Stimulated activated CD8-positive, alpha-beta memory T cell treated with anti-CD3 and anti-CD28 coated beads, Interleukin-4, amount 100 ng/mL, for 48 hours (primary cell): ENCODE results near the gene MAST4.

Experiments
- DNase-seq: peaks from one replicate; pipeline ENCODE4 v3.0.0-alpha.2; 2020

Gene MAST4

DNA sequence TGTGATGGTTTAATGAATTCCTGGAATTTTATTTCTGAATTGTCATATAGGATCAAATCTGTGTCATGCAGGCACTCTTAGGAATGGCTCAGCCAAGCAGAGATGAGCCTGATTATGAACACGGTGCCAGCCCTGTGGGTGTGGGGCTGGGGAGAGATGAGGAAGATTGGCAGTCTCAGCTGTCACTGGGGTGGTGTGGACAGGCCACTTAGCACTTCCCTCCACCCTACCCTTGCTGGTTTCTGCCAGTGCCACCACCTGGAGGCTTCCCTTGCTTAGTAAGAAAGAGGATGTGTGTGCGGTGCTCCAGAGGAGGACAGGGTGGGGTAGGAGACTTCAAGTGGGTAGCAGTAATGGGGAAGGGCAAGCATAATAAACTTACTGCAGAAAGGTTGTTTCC, 373.8 kb downstream of the MAST4 start:
- no peak for DNase-seq

DNA sequence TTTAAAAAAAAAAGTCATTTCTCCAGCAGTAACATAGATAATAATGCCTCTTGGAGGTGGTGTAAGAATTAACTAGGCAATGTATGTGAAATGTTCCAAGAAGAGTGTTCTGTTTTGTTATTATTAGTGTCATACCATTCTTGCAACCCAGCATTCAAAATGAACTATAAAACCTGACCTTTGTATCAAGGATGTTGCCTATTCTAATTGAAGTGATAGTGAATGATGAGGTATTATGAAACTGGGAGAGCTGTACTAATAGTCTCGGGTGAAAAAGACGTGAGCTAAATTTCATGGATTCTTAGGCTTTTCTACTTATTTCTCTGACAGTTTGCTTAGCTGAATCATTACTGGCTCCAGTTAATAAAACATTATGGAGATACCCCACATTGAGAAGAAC, 375.8 kb downstream of the MAST4 start:
- no peak for DNase-seq

DNA sequence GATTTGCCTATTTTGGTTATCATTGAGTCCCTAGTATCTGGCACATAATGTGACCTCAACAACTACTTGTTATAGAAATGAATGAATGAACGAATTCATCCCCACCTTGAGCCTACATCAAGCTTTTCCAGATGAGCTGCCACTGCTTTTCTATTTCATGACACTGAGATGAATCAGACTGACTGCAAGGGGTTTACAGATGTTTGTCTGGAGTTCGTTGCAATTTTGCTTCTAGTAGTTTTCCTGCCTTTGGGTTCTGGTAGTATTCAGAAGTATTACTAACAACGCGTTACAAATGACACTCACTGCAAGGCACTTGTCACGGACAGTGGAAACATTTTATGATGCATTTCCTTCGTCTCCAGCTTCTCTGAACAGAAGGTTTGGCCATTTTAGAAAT, 378.1 kb downstream of the MAST4 start:
- no peak for DNase-seq

DNA sequence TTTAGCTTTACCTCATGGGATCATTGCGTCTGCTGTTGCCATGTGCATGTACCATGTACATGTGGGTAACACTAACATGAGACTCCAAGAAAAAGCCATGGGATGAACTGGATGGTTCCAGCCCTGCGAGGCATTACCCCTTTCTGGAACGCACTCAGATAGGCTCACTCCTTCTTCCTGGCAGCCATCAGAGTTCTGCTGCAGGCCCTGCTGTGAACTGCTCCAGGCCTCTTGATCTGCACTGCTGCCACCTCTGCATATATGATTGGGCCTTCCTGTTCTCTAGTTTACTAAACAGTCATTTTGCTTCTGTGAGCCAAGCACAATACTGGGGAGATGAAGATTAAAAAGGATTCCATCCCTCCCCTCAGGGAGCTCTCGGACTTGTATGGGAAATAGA, 379.9 kb downstream of the MAST4 start:
- DNase-seq, result no peak

DNA sequence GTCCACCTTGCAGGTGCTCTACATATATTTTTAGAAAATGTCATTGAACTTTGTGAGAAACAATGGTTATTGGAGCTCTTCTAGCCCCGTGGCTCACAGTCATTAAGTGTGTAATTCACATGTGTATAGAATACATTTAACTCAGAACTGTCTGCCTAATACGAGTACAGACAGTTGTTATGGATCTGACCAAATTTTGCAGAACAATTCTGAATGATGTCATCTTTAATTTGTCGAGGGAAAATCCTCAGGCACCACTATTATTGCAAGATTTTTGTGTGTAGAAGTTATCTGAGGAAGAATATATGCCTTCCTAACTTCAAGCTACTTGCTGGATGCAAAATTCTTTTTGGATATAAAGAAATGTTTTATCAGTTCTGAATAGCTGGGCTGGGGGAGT, 383.5 kb downstream of the MAST4 start:
- DNase-seq, result no peak

DNA sequence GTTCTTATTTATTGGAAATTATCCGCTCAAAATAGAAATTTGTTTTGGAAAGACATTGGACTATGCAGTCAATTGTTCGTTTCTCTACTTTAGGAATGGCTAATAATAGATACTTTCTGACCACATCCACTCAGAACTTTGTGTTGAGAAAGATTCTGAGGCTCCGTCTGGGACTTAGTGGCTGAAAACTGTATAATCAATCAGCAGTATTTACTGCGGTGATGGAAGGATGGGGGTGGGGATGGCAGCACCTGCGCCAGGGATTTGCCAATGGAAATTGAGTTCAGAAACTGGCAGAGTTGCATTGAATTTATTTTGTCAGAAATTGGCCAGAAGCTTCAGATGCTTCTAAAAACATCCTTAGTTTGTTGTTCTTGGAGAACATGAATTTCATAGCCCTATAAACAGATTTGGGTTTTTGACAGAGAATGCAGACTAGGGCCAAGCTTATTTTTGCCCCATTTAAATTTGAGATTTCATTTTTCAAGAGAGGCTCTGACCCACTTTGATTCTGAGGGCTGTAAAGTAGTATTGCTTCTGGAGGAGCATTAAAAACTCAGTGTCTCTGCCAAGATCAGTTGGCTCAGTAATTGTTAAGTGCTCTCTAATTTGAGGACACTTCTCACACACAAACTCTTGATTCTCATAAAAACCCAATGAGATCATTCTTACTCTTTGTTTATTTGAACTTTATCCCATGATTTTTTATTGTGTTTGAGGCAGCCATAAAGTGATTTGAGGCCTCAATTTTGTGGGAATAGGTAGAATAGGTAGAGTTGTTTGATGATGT, 385.3 kb downstream of the MAST4 start:
- DNase-seq, result no peak

DNA sequence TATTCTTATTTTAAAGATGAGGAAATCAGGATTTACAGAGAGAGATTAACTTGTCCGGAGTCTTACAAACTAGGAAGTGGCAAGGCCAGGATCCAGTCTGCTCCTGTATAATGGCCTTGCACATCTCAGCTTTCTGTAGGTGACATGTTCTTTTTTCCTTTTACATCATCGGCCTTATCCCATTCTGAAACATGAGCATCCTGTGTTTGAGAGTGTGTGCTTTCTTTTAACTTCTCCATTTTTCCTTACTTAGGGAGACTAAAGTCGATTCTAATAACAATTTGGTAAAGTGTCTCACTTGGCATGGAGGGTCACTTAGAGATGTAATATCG, 385.8 kb downstream of the MAST4 start:
- no peak for DNase-seq

DNA sequence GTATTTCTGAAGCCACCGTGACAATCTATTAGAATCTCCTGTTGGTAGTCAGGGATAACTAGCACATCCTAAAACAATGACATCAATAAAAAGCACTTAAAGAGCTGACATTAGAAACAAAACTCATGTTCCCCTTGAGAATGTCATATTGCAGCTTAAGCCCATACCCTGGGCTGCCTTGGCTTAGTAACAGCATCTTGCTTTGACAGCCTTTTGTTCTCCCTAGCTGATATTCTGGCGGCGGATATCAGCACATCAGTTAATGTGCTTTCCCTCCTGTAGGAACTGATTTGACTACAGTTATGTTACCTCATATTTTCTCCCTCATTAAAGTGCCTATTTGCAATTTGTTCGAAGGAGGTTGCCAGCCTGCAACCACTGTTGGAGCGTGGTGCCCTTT, 386.3 kb downstream of the MAST4 start:
- no peak for DNase-seq

DNA sequence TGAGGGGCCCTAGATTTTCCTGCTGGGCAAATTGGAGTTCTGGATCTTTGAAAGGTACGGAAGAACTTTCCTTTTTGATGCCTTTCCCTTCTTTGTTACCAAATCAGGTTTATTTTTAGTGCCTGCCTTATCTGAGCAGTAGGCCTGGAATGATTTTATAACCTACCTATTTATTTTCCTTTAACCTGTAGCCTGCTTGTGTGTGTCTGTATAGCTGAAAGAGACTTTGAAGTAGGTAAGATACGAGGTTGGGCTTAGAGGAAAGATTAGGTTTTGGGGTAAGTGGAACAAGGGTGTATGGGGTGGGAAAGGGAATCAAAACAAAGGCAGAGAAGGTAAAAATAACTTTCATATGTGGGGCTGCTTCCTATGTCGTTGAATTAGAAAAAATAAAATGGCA, 389.2 kb downstream of the MAST4 start:
- no peak for DNase-seq

DNA sequence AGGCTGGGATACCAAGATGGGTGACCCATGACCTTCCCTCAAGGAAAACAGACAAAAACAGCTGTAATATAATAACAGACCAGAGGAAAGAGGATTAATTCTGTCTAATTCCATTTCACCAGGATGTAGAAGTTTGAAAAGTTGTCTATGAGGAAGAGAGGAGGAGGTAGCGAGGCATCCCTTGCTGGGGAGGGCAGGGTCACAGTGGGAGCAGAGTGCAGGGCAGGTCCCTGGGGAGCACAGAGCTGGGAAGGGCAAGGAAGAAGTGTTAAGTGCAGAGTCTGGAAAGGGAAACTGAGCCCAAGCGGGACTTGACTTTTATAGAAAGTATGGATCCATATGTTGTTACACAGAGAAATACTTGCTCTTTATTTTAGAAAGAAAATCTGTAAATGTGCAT, 389.8 kb downstream of the MAST4 start:
- DNase-seq, result no peak

DNA sequence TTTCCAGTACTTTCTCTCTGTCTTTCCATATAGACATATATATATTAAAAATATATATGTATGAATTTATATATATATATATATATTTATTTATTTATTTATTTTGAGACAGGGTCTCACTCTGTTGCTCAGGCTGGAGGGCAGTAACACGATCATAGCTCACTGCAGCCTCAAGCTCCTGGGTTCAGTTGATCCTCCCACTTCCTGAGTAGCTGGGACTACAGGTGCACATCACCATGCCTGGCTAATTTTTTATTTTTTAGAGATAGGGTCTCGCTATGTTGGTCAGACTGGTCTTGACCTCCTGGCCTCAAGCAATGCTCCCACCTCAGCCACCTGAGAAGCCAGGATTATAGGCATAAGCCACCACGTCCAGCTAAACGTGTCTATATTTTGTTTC, 390.3 kb downstream of the MAST4 start:
- no peak for DNase-seq

DNA sequence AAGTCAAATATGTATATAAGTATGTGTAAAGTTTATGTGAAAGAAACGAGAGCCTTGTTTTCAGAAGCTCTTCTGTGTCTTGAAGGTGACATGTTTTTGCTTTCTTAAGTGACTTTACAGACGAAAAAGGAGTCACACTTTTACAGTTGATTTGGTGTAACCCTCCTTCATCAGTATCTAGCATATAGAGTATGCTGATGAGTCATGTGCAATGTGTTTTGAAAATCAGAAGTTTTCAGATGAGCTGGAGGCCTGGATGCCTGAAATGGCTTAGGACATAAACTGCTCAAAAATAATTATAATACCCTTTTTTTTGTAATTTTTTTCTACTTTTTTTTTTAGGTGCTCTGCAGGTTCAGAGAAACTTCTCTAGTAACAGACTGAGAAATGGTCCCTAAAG, 390.9 kb downstream of the MAST4 start:
- no peak for DNase-seq

DNA sequence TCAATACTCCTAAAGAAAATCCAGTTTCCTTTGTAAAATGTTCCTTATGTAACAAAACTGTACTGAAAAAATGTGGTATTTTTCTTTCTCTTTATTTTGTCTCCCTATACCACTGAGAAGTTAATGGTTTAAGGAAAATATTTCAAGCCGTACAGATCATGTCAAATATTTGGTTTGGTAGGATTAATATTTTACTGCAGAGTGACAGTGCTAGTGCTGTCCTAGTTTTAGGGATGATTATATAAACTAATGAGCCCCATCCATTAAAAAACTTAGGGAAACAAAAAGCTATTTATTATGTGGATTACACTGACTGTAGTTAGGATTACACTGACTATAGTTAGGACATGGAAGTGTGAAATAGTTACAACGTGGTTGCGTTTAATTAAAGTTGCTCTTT, 391.3 kb downstream of the MAST4 start:
- no peak for DNase-seq

DNA sequence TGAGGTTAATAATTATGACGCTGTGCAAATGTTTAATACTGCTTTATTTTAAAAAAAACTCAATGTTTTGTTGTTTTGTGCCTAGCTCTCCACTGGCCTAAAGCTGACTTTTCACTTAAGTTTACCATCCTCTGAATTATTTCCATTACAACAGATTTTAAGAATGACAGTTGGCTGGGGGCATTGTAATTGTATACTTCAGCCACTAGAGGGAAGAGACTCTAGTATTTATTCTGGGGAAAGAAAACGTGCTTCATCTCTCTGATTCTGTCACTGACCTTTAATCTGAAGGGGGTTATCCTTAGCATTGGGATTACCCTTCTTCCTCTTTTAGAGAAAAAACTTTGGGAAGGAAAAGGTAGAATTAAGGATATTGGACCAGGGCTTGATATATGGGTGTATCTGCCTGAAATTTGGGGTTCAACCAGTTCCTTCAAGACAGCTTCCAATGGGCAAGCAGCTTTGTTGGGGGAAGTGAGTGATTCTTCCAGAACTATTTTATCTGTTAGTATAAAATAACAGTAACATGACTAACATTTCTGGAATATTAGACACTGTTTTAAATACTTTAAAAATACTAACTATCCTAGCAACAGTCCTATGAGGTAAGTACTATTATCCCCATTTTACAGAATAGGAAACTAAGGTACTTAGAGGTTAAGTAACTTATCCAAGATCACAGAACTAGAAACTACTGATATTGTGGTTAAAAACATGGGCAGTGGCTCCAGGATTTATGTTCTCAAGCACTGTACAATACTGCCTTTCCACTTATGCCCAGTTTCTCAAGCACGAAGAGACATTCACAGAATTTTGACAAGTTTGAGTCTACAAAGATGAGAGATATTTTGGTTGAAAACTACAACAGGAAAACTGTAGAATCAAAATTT, 392.0 kb downstream of the MAST4 start:
- DNase-seq, result no peak

DNA sequence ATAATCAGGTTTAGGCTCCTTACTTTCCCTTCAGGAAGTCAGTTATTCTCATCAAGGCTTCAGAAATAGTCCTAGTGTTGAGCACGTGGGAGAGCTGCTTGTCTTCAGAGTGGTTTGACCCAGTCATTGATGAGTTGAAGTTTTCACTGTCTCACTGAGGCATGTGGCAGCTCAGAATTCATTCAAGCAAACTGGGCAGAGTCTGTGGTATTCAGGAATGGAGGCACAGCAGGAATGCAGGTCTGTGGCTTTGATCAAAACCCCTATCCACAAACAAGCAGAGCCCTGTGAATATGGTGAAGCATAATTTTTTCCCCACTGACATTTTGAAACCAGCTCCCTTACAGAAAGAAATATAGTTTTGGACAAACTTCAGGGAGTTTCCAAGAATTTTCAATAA, 393.1 kb downstream of the MAST4 start:
- DNase-seq, result no peak

DNA sequence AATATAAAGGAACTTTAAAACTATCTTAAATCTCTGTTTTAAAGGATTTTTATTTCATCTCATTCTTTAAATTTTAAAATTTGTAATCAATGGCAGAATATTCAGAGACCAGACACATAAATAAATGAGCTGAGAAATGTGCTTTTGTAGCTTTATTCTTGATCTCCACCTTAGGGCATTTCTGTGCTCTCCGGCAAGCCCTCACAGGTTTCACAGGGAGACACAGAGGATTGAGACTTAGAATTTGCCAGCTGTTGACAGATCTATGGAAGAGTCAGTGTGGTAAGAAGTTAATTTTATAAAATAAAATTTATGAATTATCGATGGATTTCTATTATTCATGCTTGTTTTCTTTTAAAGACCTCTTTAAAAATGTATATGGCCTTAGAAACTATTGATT, 393.6 kb downstream of the MAST4 start:
- no peak for DNase-seq

DNA sequence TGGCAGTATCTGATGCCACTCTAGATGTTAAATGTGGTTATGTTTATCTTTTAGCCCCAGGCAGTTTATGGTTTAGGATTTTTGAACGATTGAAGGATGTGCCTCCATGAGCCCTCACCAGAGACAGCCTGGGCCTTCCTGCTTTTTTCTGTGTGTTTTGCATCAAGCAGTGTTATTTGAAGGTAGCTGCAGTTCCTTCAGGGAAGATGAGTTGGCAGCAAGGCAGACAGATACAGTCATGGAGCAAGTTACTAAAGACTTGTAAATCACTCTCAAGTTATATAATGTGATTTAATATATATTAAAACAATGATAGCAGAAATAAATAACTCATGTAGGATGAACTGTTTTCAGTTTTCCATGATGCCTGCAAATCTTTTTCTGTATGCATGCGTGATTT, 395.6 kb downstream of the MAST4 start:
- DNase-seq, result no peak

DNA sequence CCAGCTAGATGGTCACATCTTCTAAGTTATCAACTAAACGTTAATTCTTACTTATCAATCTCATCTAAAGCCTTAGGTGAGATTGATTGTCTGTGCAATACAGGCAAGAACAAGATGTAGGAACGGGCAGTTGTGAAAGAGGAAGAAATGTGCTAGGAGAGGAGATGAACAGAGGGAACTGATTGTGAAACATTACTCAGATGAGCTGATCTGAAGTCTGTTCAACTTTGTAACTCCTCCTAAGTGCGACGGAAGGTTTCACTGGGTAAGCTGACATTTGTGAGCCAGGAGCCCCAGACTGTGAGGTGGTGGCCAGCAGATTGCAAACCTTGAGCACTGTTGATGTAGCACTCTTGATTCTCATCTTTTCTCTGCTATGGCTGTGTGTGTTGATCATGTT, 396.4 kb downstream of the MAST4 start:
- DNase-seq, result no peak

DNA sequence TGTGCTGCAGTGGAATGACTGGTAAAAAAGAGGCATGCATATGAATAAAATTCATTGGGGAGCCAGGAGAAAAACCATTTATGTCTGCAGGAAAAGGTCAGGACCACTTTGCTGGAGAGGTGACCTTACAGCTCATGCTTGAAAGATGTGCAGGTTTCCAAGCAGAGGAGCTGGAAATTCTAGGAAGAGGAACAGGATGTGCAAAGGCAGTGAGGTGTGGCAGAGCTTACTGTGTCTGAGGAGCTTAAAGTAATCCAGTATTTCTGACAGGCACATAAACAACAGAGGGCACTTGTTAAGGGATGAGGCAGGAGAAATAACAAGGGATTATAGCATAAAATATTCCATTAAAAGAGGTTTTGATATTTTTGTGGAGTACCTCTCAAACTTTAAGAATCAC, 397.3 kb downstream of the MAST4 start:
- no peak for DNase-seq

DNA sequence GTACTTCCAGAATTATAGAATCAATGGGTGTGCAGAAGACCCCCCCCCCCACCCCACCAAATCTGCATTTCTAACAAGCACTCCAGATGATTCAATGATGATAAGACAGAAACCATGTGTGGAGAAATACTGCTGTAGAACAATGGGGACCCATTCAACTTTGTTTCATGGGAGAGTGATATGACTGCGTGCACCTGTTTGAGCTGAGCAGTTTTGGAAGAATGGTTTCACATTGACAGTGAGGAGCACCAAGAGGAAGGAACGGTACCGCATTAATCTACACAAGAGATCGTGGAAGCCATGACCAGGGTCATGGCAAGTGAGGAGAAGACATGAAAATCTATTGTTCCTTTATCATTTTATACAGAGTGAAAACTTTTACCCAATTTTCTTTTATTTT, 397.7 kb downstream of the MAST4 start:
- no peak for DNase-seq

DNA sequence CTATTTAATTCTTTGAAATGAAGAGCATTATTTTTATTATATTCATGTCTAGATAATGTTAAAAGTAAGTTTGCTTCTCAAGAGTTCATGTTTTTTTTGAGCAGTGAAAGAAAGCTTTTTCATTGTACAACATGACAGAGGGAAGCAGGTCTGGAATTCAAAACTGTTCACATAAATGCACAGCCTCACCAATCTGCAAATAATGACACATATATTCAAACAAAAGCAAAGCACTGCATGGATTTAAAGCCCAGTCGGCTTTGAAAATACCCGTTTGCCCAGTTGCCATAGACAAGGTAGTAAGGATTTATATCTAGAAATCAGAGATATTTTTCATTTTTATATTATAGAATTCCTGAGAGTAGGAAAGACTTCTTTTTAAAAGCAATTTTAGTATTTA, 398.6 kb downstream of the MAST4 start:
- no peak for DNase-seq

DNA sequence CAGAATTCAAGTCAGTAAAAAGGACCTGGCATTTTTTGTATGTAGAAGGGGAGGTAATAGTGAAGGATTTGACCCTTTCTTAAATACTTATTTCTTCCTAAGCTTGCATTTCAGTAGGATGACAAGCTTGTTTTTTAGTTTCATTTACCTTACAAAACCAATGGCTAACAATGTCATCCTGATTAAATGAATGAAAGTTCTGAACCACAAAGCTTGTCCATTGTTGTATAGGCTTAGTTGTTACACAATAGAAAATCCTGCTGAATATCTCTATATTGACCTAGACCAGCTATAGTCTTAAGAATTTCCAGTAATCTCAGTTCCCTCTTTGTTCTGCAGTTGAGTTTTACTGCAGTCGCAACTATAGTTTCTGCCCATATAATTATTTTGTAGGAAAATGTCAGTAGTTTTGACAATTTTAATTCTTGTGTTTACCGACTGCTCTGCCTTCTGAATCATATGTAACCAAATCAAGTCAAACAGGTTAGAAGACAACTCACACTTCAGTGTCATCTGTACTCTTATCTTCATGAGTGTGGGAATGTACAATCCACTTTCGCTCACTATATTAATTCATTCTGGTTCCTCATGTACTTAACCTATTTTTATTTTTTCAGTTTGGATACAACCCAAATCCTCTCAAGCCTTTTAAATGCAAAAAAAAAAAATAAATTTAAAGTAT, 404.7 kb downstream of the MAST4 start:
- DNase-seq, result no peak

DNA sequence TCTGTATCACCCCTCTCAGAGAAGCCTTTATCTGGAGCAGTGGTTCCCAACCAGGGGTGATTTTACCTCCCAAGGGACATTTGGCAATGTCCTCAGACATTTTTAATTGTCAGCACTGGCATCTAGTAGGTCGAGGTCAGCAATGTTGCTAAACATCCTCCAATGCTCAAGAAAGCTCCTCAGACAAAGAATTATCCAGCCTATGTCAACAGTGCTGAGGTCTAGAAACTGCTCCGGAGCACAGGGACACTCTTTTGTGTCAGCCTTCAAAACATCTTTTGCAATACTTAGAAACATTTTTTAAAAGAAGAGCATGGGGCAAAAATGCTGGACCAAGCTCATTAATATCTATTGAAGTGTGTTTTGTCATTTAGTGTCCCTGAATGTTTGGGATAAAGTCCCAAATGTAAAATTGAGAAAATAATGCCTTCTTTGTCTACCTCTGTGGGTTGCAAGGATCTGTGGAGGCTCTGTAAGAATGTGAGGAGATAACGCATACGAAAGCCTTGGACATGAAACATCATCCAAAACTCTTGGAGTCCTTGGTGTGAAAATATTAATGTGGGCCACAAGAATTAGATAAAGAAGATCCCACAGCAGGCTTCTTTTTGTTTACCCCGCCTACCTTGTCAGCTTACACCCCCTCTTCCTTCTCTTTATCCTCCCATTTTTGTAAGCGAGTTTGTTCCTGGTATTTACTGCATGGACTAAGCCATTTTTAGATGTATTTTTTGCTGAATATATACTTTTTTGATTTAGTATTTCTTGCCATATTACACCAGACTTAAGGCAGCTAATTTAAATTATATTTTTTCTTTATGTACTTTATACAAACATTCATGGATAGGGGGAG, 406.9 kb downstream of the MAST4 start:
- DNase-seq, result no peak
